Esophagus squamous epithelium (tissue), 5 donors: ENCODE measurements around the gene LARP1B. TPM values are rescaled to one million over a fixed set of nuclear protein-coding genes. Genes with fewer than 3 reads are reported as not detected.
"Not testable (repeated sequence)": the region's sequence is repeated elsewhere in the genome, so short reads cannot be mapped to it uniquely, and the experiment has no call there.

Experiments used
- DNase-seq: peaks from one replicate; lab custom pipeline; 2025; lab: John Stamatoyannopoulos, UW
- H3K27ac ChIP-seq, 4 donors: fragments of 200-600 bp; sonication (generic); one replicate each; pipeline ENCODE4 v1.5.1; 2016 to 2019; ENCODE audit warnings: mild to moderate bottlenecking in 1 of 4
- H3K27me3 ChIP-seq, 4 donors: fragments of 200-600 bp; sonication (generic); 1 replicate in 3 of 4; 2 replicates in 1 of 4; pipeline versions ENCODE4 v1.5.1 to v1.6.0; 2017 to 2021; ENCODE audit warnings: antibody characterized with exemption in 1 of 4
- H3K36me3 ChIP-seq, 3 donors: fragments of 200-600 bp; sonication (generic); one replicate each; pipeline ENCODE4 v1.5.1; 2016 to 2019
- H3K4me1 ChIP-seq, 3 donors: fragments of 200-600 bp; sonication (generic); one replicate each; pipeline ENCODE4 v1.5.1; 2017 to 2019
- H3K4me3 ChIP-seq, 4 donors: fragments of 200-600 bp; sonication (generic); 1 replicate in 3 of 4; 2 replicates in 1 of 4; pipeline ENCODE4 v1.5.1; 2016 to 2019; ENCODE audit warnings: mild to moderate bottlenecking in 2 of 4, moderate library complexity in 1 of 4
- H3K9me3 ChIP-seq, 3 donors: fragments of 200-600 bp; sonication (generic); one replicate each; pipeline ENCODE4 v1.5.1; 2016 to 2019
- POLR2A ChIP-seq, 4 donors: fragments of 450-650 bp; IDR thresholded peaks; one replicate each; pipeline ENCODE4 v1.6.1; 2017; ENCODE audit warnings: antibody characterized with exemption in 4 of 4, mild to moderate bottlenecking in 4 of 4, moderate library complexity in 3 of 4
- WGBS, 2 donors: methylation state at CpG; one replicate each; pipeline ENCODE4 v1.1.5; 2018; 5-methylcytosine and 5-hydroxymethylcytosine counted together
- intact Hi-C: fragments of 100-400 bp; cut with DNase I; formaldehyde crosslinking; loops from one replicate; pipeline ENCODE4 v1.15.0; 2022
- total RNA-seq, 4 donors: library from RNA; depleted of rRNA; stranded (reverse); fragments of >200 nt; gene quantifications; one replicate each; pipeline ENCODE4 v1.1.0, GENCODE V29; 2016
- TF ChIP-seq, protein P1 (sequence below), 6 experiments: fragments of 450-650 bp in 4 of 6; fragments of 200-600 bp in 2 of 6; sonication (generic) in 2 of 6; IDR thresholded peaks; one replicate each; pipeline ENCODE4 v1.5.1; 2016 to 2019; ENCODE audit warnings: antibody characterized with exemption in 6 of 6, mild to moderate bottlenecking in 4 of 6, moderate library complexity in 4 of 6
- donor health status: DM: yes; HTN: yes; CAD: no.

The LARP1B gene
- total RNA-seq, 4 donors from 2014 or later: 11.5 to 29.2 (median 16.4) TPM

DNA sequence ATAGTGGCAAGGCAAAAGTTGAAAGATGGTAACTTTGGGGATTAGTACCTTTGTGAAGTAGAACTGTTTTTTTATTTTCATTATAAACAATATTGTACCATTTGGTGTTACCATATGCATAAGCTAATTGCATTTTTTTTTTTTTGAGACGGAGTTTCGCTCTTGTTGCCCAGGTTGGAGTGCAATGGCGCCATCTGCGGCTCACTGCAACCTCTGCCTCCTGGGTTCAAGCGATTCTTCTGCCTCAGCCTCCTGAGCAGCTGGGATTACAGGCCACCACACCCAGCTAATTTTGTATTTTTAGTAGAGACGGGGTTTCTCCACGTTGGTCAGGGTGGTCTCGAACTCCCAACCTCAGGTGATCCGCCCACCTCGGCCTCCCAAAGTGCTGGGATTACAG is 9.9 kb upstream of the LARP1B start:
- H3K27ac ChIP-seq, DNase-seq, H3K4me1 ChIP-seq, H3K27me3 ChIP-seq, H3K4me3 ChIP-seq, intact Hi-C loops, H3K36me3 ChIP-seq, H3K9me3 ChIP-seq: not testable (repeated sequence)
- WGBS, 2 donors: 81 to 82% methylated on average over 9 to 10 of the region's 10 CpGs

DNA sequence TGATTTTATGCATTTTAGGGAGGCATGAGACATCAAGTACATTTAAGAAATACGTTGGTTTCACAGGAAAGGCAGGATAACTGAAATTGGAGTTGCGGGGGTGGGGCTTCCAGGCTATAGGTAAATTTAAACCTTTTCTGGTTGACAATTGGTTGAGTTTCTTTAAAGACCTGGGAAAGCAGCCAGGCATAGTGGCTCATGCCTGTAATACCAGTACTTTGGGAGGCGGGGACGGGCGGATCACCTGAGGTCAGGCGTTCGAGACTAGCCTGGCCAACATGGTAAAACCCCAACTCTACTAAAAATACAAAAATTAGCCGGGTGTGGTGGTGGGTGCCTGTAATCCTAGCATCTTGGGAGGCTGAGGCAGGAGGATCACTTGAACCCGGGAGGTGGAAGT is 6.2 kb upstream of the LARP1B start:
- H3K27ac ChIP-seq, H3K27me3 ChIP-seq, H3K4me1 ChIP-seq, intact Hi-C loops, H3K36me3 ChIP-seq, H3K4me3 ChIP-seq, H3K9me3 ChIP-seq, DNase-seq: not testable (repeated sequence)
- WGBS, 2 donors: 84 to 94% methylated on average over 9 of the region's 9 CpGs

DNA sequence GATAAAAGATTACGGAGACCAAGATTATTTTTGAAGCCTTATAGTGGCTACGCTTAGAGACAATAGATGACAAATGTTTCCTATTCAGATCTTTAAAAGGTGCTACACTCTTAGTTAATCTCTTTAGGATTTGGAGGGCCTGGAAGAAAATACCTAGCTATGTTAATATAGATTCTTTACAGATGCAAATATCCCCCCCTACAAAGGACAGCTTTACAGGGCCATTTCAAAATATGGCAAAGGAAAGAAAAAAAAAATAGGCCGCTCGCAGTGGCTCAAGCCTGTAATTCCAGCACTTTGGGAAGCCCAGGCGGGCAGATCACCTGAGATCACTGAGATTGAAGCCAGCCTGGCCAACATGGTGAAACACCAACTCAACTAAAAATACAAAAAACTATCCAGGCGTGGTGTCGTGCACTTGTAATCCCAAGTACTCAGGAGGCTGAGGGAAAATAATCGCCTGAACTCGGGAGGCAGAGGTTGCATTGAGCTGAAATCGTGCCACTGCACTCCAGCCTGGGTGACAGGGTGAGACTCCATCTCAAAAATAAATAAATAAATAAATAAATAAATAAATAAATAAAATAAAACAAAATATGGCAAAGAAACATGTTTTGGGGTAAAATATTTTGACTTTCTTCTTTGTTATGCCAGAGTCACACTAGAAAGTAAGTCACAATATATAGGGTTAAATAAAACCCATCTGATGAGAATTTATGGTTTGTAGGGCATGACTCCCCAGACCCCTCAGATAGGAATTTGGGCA is 5.5 kb upstream of the LARP1B start:
- intact Hi-C loops, H3K27ac ChIP-seq, H3K4me1 ChIP-seq, H3K27me3 ChIP-seq, H3K4me3 ChIP-seq, DNase-seq, H3K36me3 ChIP-seq, H3K9me3 ChIP-seq: not testable (repeated sequence)
- WGBS, 2 donors: 87 to 94% methylated on average over 10 of the region's 10 CpGs

DNA sequence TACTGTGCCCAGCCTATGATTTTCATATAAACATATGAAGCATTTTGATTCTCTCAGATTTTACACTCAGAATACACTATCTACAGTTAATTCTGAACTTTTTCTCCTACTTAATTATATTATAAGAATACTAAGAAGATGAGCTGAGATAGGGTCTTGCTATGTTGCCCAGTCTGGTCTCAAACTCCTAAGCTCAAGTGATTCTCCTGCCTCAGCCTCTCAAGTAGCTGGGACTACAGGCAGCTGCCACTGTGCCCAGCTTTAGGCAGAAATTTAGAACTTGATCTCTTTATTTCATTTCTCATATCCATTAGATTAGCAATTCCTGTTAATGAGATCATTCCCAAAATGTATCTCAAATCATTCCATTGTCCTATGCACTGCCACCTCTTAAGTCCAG is 4.7 kb upstream of the LARP1B start:
- no peaks in the 10 kb centered on the region for H3K36me3 ChIP-seq
- H3K4me1 ChIP-seq: peaks cover 0 to 9% (median 0%) of the 10 kb centered on the region in 3 donors
- H3K9me3 ChIP-seq: no peaks in the 10 kb centered on the region
- no peak overlapping the region for H3K27ac ChIP-seq
- H3K27me3 ChIP-seq: no peaks in the 10 kb centered on the region
- intact Hi-C loops: no loop called here
- DNase-seq: no peak
- TF ChIP-seq, protein P1, sequence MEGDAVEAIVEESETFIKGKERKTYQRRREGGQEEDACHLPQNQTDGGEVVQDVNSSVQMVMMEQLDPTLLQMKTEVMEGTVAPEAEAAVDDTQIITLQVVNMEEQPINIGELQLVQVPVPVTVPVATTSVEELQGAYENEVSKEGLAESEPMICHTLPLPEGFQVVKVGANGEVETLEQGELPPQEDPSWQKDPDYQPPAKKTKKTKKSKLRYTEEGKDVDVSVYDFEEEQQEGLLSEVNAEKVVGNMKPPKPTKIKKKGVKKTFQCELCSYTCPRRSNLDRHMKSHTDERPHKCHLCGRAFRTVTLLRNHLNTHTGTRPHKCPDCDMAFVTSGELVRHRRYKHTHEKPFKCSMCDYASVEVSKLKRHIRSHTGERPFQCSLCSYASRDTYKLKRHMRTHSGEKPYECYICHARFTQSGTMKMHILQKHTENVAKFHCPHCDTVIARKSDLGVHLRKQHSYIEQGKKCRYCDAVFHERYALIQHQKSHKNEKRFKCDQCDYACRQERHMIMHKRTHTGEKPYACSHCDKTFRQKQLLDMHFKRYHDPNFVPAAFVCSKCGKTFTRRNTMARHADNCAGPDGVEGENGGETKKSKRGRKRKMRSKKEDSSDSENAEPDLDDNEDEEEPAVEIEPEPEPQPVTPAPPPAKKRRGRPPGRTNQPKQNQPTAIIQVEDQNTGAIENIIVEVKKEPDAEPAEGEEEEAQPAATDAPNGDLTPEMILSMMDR (IDR thresholded peaks at IDR 0.05): no peak
- TF ChIP-seq POLR2A (IDR thresholded peaks at IDR 0.05): no peak
- H3K4me3 ChIP-seq: no peak overlapping the region

- Histone ChIP-seq H3K36me3 (no peaks in the 10 kb centered on the region), H3K4me3 (peak overlapping the region; percentile 76 to 94 (median 89)), H3K9me3 (no peaks in the 10 kb centered on the region), H3K4me1 (peaks cover 5 to 21% (median 7%) of the 10 kb centered on the region in 3 donors), H3K27ac (peak overlapping the region; percentile 95 to 99 (median 98)), H3K27me3 (no peaks in the 10 kb centered on the region)
- DNase-seq: no peak
- no peak for TF ChIP-seq POLR2A (IDR thresholded peaks at IDR 0.05)
- TF ChIP-seq, protein P1 (IDR thresholded peaks at IDR 0.05): no peak
- 12 to 23% methylated on average over 21 of the region's 21 CpGs for WGBS, 2 donors
- intact Hi-C loops: loop anchor here (5.0 kb wide), 1 partner anchor 93 kb away; the partner anchor contains the start of genes ABHD18 and MFSD8
Observed at GRCh38 chr4:128060121-128060698, 902 bp upstream of the LARP1B start.

GRCh38 chr4:128061566-128062536 is 739 bp downstream of the LARP1B start:
- intact Hi-C loops: loop anchor here (5.0 kb wide), 1 partner anchor 95 kb away; the partner anchor contains the start of genes ABHD18 and MFSD8
- Histone ChIP-seq H3K36me3 (no peaks in the 10 kb centered on the region), H3K9me3 (no peaks in the 10 kb centered on the region), H3K27me3 (no peaks in the 10 kb centered on the region), H3K27ac (peak overlapping the region; percentile 95 to 99 (median 98)), H3K4me3 (peak overlapping the region; percentile 76 to 94 (median 89)), H3K4me1 (peaks cover 5 to 21% (median 7%) of the 10 kb centered on the region in 3 donors)
- 0 to 2% methylated on average over 7 to 14 of the region's 101 CpGs for WGBS, 2 donors
- no peak for DNase-seq
- TF ChIP-seq, protein P1 (IDR thresholded peaks at IDR 0.05): peak in 1 of 6 experiments; percentile 4
- peak in 1 of 4 donors; percentile 34 for TF ChIP-seq POLR2A (IDR thresholded peaks at IDR 0.05)

DNA sequence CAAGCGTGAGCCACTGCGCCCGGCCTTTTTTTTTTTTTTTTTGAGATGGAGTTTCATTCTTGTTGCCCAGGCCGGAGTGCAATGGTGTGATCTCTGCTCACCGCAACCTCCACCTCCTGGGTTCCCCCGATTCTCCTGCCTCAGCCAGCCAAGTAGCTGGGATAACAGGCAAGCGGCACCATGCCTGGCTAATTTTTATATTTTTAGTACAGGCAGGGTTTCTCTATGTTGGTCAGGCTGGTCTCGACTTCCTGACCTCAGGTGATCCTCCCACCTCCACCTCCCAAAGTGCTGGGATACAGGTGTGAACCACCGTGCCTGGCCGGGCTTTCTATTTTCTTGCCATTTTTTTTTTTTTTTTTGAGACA is 5.3 kb downstream of the LARP1B start:
- H3K27ac ChIP-seq, H3K27me3 ChIP-seq, H3K36me3 ChIP-seq, H3K4me3 ChIP-seq, intact Hi-C loops, DNase-seq, H3K9me3 ChIP-seq: not testable (repeated sequence)
- peaks cover 5 to 12% (median 7%) of the 10 kb centered on the region in 3 donors for H3K4me1 ChIP-seq
- 92 to 95% methylated on average over 7 of the region's 10 CpGs for WGBS, 2 donors
